HCT116 (cell line): ENCODE results near the gene SZT2. TPM values are rescaled to one million over a fixed set of nuclear protein-coding genes. Genes with fewer than 3 reads are reported as not detected.

ENCODE experiments used
- ATAC-seq: fragments of 200-7000 bp; cut with Tn5 transposase; 2 replicates; pipeline ENCODE4 v1.9.1; 2020; ENCODE audit warnings: mild to moderate bottlenecking, moderate library complexity
- BruUV-seq: library from RNA; stranded (reverse); fragments of 400-500 nt; replicated peaks from 2 replicates; lab custom pipeline; 2021; lab: Mats Ljungman, UMichigan
- CTCF ChIA-PET: fragments of 300-600 bp; sonication (Branson Sonifier 250); formaldehyde crosslinking; loops from one replicate; lab custom pipeline; 2021; ENCODE audit warnings: antibody characterized with exemption; lab: Charles Lee
- POLR2A ChIA-PET: fragments of 300-600, 350-600 bp; sonication (Branson Sonifier 250); formaldehyde crosslinking; loops from one replicate; lab custom pipeline; 2021; ENCODE audit warnings: antibody characterized with exemption; lab: Charles Lee
- RAD21 ChIA-PET, 2 experiments: fragments of 300-600 bp; sonication (Branson Sonifier 250); formaldehyde crosslinking; loops; one replicate each; lab custom pipeline; 2023; ENCODE audit warnings: low total read pairs in 2 of 2; ENCODE audit not compliant: uncharacterized antibody in 2 of 2, unreplicated experiment in 2 of 2, low non-redundant PET in 1 of 2; lab: Charles Lee
- DNase-seq: peaks from one replicate; pipeline ENCODE4 v3.0.0-alpha.2; 2010; ENCODE audit warnings: low read depth, low spot score
- H2AFZ ChIP-seq: fragments of 200-600 bp; shearing (Covaris generic), sonication (generic); 2 replicates; pipeline ENCODE4 v1.6.1; 2017; ENCODE audit warnings: low read depth, mixed run types, mixed read lengths, antibody characterized with exemption, low read length; ENCODE audit not compliant: poor library complexity, severe bottlenecking
- H3K27ac ChIP-seq: 2 replicates; pipeline ENCODE4 v1.5.1; 2012; ENCODE audit warnings: low read depth, low read length
- H3K27me3 ChIP-seq: fragments of 200-600 bp; sonication (generic); 2 replicates; pipeline ENCODE4 v1.6.1; 2016; ENCODE audit warnings: mixed run types, low read length, mixed read lengths; ENCODE audit not compliant: insufficient read depth
- H3K36me3 ChIP-seq, 2 experiments: fragments of 200-500 bp in 1 of 2; fragments of 200-600 bp in 1 of 2; sonication (Bioruptor generic) in 1 of 2; sonication (generic) in 1 of 2; 2 replicates each; pipeline versions ENCODE4 v1.5.1 to v1.6.1; 2014 to 2016; ENCODE audit warnings: low read length in 2 of 2, inconsistent platforms in 1 of 2, mixed read lengths in 1 of 2, mixed run types in 1 of 2; ENCODE audit not compliant: insufficient read depth in 2 of 2, control insufficient read depth in 1 of 2
- H3K4me1 ChIP-seq, 2 experiments: fragments of 200-600 bp in 1 of 2; sonication (generic) in 1 of 2; 2 replicates each; pipeline versions ENCODE4 v1.5.1 to v1.6.1; 2012 to 2017; ENCODE audit warnings: low read length in 2 of 2, inconsistent platforms in 1 of 2, mild to moderate bottlenecking in 1 of 2, mixed read lengths in 1 of 2, mixed run types in 1 of 2, moderate library complexity in 1 of 2; ENCODE audit not compliant: insufficient read depth in 2 of 2, control insufficient read depth in 1 of 2
- H3K4me2 ChIP-seq: fragments of 200-600 bp; sonication (generic); 2 replicates; pipeline ENCODE4 v1.6.1; 2017; ENCODE audit warnings: mixed run types, low read length, mixed read lengths
- H3K4me3 ChIP-seq, 2 experiments: fragments of 200-600 bp in 1 of 2; sonication (generic) in 1 of 2; replicated peaks in 1 of 2; 2 replicates each; pipeline ENCODE4 v1.5.1; 2011 to 2016; ENCODE audit warnings: low read length in 2 of 2, control low read depth in 1 of 2, low read depth in 1 of 2, mild to moderate bottlenecking in 1 of 2, mixed read lengths in 1 of 2, mixed run types in 1 of 2
- H3K79me2 ChIP-seq: fragments of 200-600 bp; sonication (generic); 2 replicates; pipeline ENCODE4 v1.6.1; 2017; ENCODE audit warnings: mild to moderate bottlenecking, mixed run types, low read length, moderate library complexity, mixed read lengths; ENCODE audit not compliant: insufficient read depth
- H3K9ac ChIP-seq: fragments of 200-600 bp; sonication (generic); 2 replicates; pipeline ENCODE4 v1.6.1; 2016; ENCODE audit warnings: low read length, mixed read lengths
- H3K9me2 ChIP-seq: fragments of 200-600 bp; sonication (generic), shearing (Covaris generic); 2 replicates; pipeline ENCODE4 v1.6.1; 2017; ENCODE audit warnings: mixed run types, mild to moderate bottlenecking, moderate library complexity; ENCODE audit not compliant: insufficient read depth
- H3K9me3 ChIP-seq, 2 experiments: fragments of 200-500 bp in 1 of 2; fragments of 200-600 bp in 1 of 2; sonication (Bioruptor generic) in 1 of 2; sonication (generic) in 1 of 2; 2 replicates each; pipeline ENCODE4 v1.6.1; 2014 to 2017; ENCODE audit warnings: low read length in 2 of 2, mixed read lengths in 2 of 2, inconsistent platforms in 1 of 2, low read depth in 1 of 2, mild to moderate bottlenecking in 1 of 2, mixed run types in 1 of 2, moderate library complexity in 1 of 2; ENCODE audit not compliant: control insufficient read depth in 1 of 2, insufficient read depth in 1 of 2
- H4K20me1 ChIP-seq: fragments of 200-600 bp; sonication (generic), shearing (Covaris generic); 2 replicates; pipeline ENCODE4 v1.6.1; 2017; ENCODE audit warnings: mixed run types, mild to moderate bottlenecking, moderate library complexity; ENCODE audit not compliant: insufficient read depth
- CEBPB ChIP-seq: IDR thresholded peaks from 2 replicates; pipeline ENCODE4 v1.6.1; 2012; ENCODE audit warnings: low read depth
- CTCF ChIP-seq, 3 experiments: fragments of 200-600 bp in 1 of 3; sonication (generic) in 1 of 3; IDR thresholded peaks in 2 of 3; conservative IDR thresholded peaks in 1 of 3; 2 replicates each; pipeline ENCODE4 v1.5.1; 2012 to 2017; ENCODE audit warnings: low read depth in 2 of 3, low read length in 2 of 3, antibody characterized with exemption in 1 of 3, borderline replicate concordance in 1 of 3, control low read depth in 1 of 3, mild to moderate bottlenecking in 1 of 3, mixed read lengths in 1 of 3, mixed run types in 1 of 3, moderate library complexity in 1 of 3; ENCODE audit not compliant: insufficient read depth in 1 of 3
- ELF1 ChIP-seq: IDR thresholded peaks from 2 replicates; pipeline ENCODE4 v1.6.1; 2012; ENCODE audit warnings: low read depth, borderline replicate concordance
- EZH2 ChIP-seq: fragments of 200-600 bp; sonication (generic); IDR thresholded peaks from 2 replicates; pipeline ENCODE4 v1.6.1; 2017; ENCODE audit warnings: antibody characterized with exemption, mixed run types
- POLR2AphosphoS5 ChIP-seq: IDR thresholded peaks from 2 replicates; pipeline ENCODE4 v1.6.1; 2011; ENCODE audit warnings: mild to moderate bottlenecking, low read depth, low read length, moderate library complexity
- RAD21 ChIP-seq: IDR thresholded peaks from 2 replicates; pipeline ENCODE4 v1.6.1; 2012; ENCODE audit warnings: low read depth, mild to moderate bottlenecking
- REST ChIP-seq: IDR thresholded peaks from 2 replicates; pipeline ENCODE4 v1.6.1; 2012; ENCODE audit warnings: low read depth
- ZFX ChIP-seq: fragments of 450-650 bp; IDR thresholded peaks from 2 replicates; pipeline ENCODE4 v1.6.1; 2017
- ZNF274 ChIP-seq: fragments of 200-500 bp; sonication (Bioruptor generic); IDR thresholded peaks from 2 replicates; pipeline ENCODE4 v1.6.1; 2014; ENCODE audit warnings: mild to moderate bottlenecking, low read depth, low read length, inconsistent platforms
- intact Hi-C: fragments of 100-400 bp; cut with micrococcal nuclease; formaldehyde crosslinking; loops from 2 replicates; pipeline ENCODE4 v1.10.0; 2022
- total RNA-seq: library from RNA; stranded (reverse); gene quantifications from one replicate; pipeline ENCODE4 v1.2.1, GENCODE V29; 2021; ENCODE audit not compliant: unreplicated experiment

SZT2 gene
- total RNA-seq, 1 experiment from 2014 or later, result 43.0 TPM

- POLR2A ChIA-PET, result interaction anchor here (1.4 kb wide), 1 partner anchor 9 kb away, joined by 6 read pairs; the partner anchor contains the start of gene HYI
- H3K36me3 ChIP-seq, result peaks cover 0 to 18% of the 10 kb centered on the region in 2 experiments; a peak in 2 of 4 replicates
- peak; percentile 67 for ATAC-seq
These were observed 55.1 kb downstream of the SZT2 start for GRCh38 chr1:43444836-43445235.

More at GRCh38 chr1:43444836-43445235, 55.1 kb downstream of the SZT2 start:
- no TSS peak for BruUV-seq
- Histone ChIP-seq H3K79me2 (no peaks in the 10 kb centered on the region), H3K4me2 (0 out of 2 replicates have a peak overlapping the region, but pooled peaks have one; percentile 0), H4K20me1 (no peaks in the 10 kb centered on the region), H3K27ac (no peak overlapping the region), H2AFZ (no peak overlapping the region), H3K4me3 (no peak overlapping the region), H3K9me2 (no peaks in the 10 kb centered on the region), H3K27me3 (no peaks in the 10 kb centered on the region), H3K9ac (no peak overlapping the region), H3K4me1 (peaks cover 0 to 7% of the 10 kb centered on the region in 2 experiments; a peak in 2 of 4 replicates), H3K9me3 (no peaks in the 10 kb centered on the region)
- CTCF ChIA-PET, result no interaction called here
- DNase-seq, result no peak
- intact Hi-C loops, result no loop called here
- RAD21 ChIA-PET, result no interaction called here
- no peak for TF ChIP-seq CEBPB
- no peak for TF ChIP-seq ELF1
- TF ChIP-seq REST, result no peak
- TF ChIP-seq ZNF274, result no peak
- no peak for TF ChIP-seq ZFX
- TF ChIP-seq CTCF (IDR thresholded peaks at IDR 0.05 in 2 of 3, conservative IDR thresholded peaks at IDR 0.05 in 1 of 3; ENCODE audit: borderline replicate concordance in 1 of 3, insufficient read depth in 1 of 3, low read depth in 2 of 3, low read length in 2 of 3), result no peak
- TF ChIP-seq POLR2AphosphoS5, result no peak
- no peak for TF ChIP-seq EZH2
- TF ChIP-seq RAD21, result no peak
